Tibial nerve (tissue), 4 donors: Measurements from ENCODE around the gene C3orf33. TPM values are rescaled to one million over a fixed set of nuclear protein-coding genes. Genes with fewer than 3 reads are reported as not detected.

Source experiments
- DNase-seq, 2 donors: peaks; one replicate each; pipeline ENCODE4 v3.0.0-alpha.2; 2019; ENCODE audit warnings: low spot score in 2 of 2
- H3K27ac ChIP-seq, 4 donors: fragments of 200-600 bp; sonication (generic) in 3 of 4; one replicate each; pipeline ENCODE4 v1.5.1; 2017 to 2019; ENCODE audit warnings: mild to moderate bottlenecking in 1 of 4
- H3K27me3 ChIP-seq, 2 donors: fragments of 200-600 bp; sonication (generic) in 1 of 2; one replicate each; pipeline versions ENCODE4 v1.5.1 to v1.6.0; 2017 to 2019
- H3K36me3 ChIP-seq, 3 donors: fragments of 200-600 bp; sonication (generic); one replicate each; pipeline ENCODE4 v1.5.1; 2018 to 2019
- H3K4me1 ChIP-seq, 4 donors: fragments of 200-600 bp; sonication (generic) in 3 of 4; one replicate each; pipeline ENCODE4 v1.5.1; 2017 to 2019
- H3K4me3 ChIP-seq, 4 donors: fragments of 200-600 bp; sonication (generic) in 3 of 4; one replicate each; pipeline ENCODE4 v1.5.1; 2017 to 2019; ENCODE audit warnings: mild to moderate bottlenecking in 1 of 4, moderate library complexity in 1 of 4
- H3K9me3 ChIP-seq, 4 donors: fragments of 200-600 bp; sonication (generic) in 3 of 4; one replicate each; pipeline ENCODE4 v1.5.1; 2017 to 2019
- CTCF ChIP-seq, 5 experiments: fragments of 200-600 bp in 3 of 5; fragments of 450-650 bp in 2 of 5; sonication (generic) in 3 of 5; IDR thresholded peaks; one replicate each; pipeline ENCODE4 v1.5.1; 2016 to 2019; ENCODE audit warnings: antibody characterized with exemption in 5 of 5, mild to moderate bottlenecking in 3 of 5, moderate library complexity in 2 of 5
- EP300 ChIP-seq, 2 donors: sonication (generic); formaldehyde crosslinking; IDR thresholded peaks; one replicate each; pipeline ENCODE4 v1.6.1; 2017; ENCODE audit warnings: antibody characterized with exemption in 2 of 2, mild to moderate bottlenecking in 1 of 2
- POLR2A ChIP-seq, 2 donors: fragments of 450-650 bp; IDR thresholded peaks; one replicate each; pipeline ENCODE4 v1.6.1; 2017; ENCODE audit warnings: antibody characterized with exemption in 2 of 2, mild to moderate bottlenecking in 2 of 2, moderate library complexity in 2 of 2
- WGBS, 2 donors: methylation state at CpG; one replicate each; pipeline ENCODE4 v1.1.5; 2018; 5-methylcytosine and 5-hydroxymethylcytosine counted together
- total RNA-seq, 4 donors: library from RNA; depleted of rRNA; stranded (reverse); fragments of >200 nt; gene quantifications; one replicate each; pipeline ENCODE4 v1.1.0, GENCODE V29; 2016

The C3orf33 gene
- total RNA-seq, 4 donors from 2014 or later, result 1.4 to 5.9 (median 3.4) TPM

GRCh38 chr3:155780291-155780690, 25.8 kb downstream of the C3orf33 start:
- no peak for DNase-seq
- no peak for TF ChIP-seq POLR2A (IDR thresholded peaks at IDR 0.05)
- no peak for TF ChIP-seq EP300 (IDR thresholded peaks at IDR 0.05)
- no peak overlapping the region for H3K27ac ChIP-seq
- H3K4me3 ChIP-seq, result no peak overlapping the region
- H3K27me3 ChIP-seq, result no peaks in the 10 kb centered on the region
- H3K36me3 ChIP-seq, result peaks cover 0 to 53% (median 0%) of the 10 kb centered on the region in 3 donors
- peaks cover 0 to 21% (median 3%) of the 10 kb centered on the region in 4 donors for H3K9me3 ChIP-seq
- no peaks in the 10 kb centered on the region for H3K4me1 ChIP-seq

DNA sequence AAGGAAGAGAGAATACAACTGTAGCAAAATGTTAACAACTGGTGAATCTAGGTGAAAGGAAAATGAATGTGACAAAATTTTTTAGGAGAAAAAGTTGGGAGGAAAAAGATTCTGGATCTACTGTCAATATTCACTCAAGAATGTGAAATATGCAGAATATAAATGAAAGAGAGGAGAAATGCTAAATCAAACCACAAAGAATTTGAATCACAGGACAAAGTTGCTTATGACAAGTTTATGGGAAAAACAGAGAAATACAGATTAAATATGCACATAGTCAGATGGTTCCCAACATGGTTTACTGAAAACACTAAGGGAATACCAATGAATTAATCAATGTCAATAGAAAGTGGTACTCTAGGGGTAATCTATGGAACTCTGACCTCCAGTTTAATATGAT, 27.6 kb downstream of the C3orf33 start:
- H3K9me3 ChIP-seq, result peaks cover 0 to 20% (median 3%) of the 10 kb centered on the region in 4 donors
- no peaks in the 10 kb centered on the region for H3K4me1 ChIP-seq
- TF ChIP-seq EP300 (IDR thresholded peaks at IDR 0.05) (no peak), POLR2A (IDR thresholded peaks at IDR 0.05) (no peak), CTCF (IDR thresholded peaks at IDR 0.05) (no peak)
- H3K27ac ChIP-seq, result no peak overlapping the region
- no peaks in the 10 kb centered on the region for H3K27me3 ChIP-seq
- peaks cover 0 to 58% (median 0%) of the 10 kb centered on the region in 3 donors for H3K36me3 ChIP-seq
- no peak for DNase-seq
- no peak overlapping the region for H3K4me3 ChIP-seq

DNA sequence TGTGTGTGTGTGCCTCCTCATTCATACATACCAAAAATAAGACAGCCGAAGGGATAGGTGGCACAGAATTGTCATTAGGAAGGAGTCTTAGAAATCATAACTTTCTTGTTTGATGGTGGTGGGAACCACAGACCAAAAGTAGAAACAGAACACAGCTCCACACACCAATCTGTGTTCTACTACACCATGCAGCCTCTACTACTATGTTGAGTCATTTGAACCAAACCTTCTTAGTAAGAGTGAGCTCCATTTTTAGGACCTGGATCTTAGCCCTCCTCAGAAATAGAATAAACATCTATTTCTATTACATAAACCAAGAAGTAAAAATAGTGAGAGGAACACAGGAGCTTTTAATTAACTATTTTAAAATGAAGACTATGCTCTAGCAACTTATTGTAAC, 33.3 kb downstream of the C3orf33 start:
- TF ChIP-seq EP300 (IDR thresholded peaks at IDR 0.05) (no peak), CTCF (IDR thresholded peaks at IDR 0.05) (no peak), POLR2A (IDR thresholded peaks at IDR 0.05) (no peak)

GRCh38 chr3:155771126-155771525, 35.0 kb downstream of the C3orf33 start:
- H3K27ac ChIP-seq, result no peak overlapping the region
- H3K36me3 ChIP-seq, result peaks cover 0 to 61% (median 3%) of the 10 kb centered on the region in 3 donors
- H3K4me1 ChIP-seq, result no peaks in the 10 kb centered on the region
- no peaks in the 10 kb centered on the region for H3K27me3 ChIP-seq
- DNase-seq, result no peak
- 97% methylated on average over 6 of the region's 6 CpGs for WGBS, 2 donors
- no peak overlapping the region for H3K4me3 ChIP-seq
- H3K9me3 ChIP-seq, result peaks cover 0 to 7% (median 2%) of the 10 kb centered on the region in 4 donors
- TF ChIP-seq POLR2A (IDR thresholded peaks at IDR 0.05), result no peak
- TF ChIP-seq CTCF (IDR thresholded peaks at IDR 0.05), result no peak
- no peak for TF ChIP-seq EP300 (IDR thresholded peaks at IDR 0.05)

More for the DNA sequence above, 33.3 kb downstream of the C3orf33 start:
- Histone ChIP-seq H3K27ac (no peak overlapping the region), H3K27me3 (no peaks in the 10 kb centered on the region), H3K9me3 (peaks cover 0 to 7% (median 2%) of the 10 kb centered on the region in 4 donors), H3K4me3 (no peak overlapping the region), H3K36me3 (peaks cover 0 to 50% (median 3%) of the 10 kb centered on the region in 3 donors), H3K4me1 (no peaks in the 10 kb centered on the region)
- no peak for DNase-seq
- WGBS, 2 donors, result 94 to 100% methylated on average over 1 of the region's 1 CpG

DNA sequence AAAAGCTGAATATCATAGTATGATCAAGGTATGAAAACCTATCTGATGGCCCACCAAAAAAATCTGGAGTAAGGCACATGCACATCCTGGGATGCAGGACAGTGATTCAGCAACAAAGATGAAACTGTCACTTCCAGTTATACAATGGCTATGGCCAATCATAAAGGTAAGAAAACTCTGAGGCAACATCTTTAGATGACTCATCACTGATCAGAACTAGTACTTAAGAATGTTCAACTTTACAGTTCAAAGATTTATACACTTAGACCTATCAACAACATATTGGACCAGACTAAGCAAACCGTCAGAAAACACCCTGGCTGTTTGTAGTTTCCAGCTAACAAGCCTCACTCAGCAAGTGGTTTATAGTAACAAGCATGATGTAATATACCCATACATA, 39.9 kb downstream of the C3orf33 start:
- 83 to 85% methylated on average over 1 of the region's 1 CpG for WGBS, 2 donors

More for the DNA sequence above, 39.9 kb downstream of the C3orf33 start:
- Histone ChIP-seq H3K27me3 (no peaks in the 10 kb centered on the region), H3K9me3 (peaks cover 0 to 7% (median 2%) of the 10 kb centered on the region in 4 donors), H3K36me3 (peaks cover 0 to 57% (median 2%) of the 10 kb centered on the region in 3 donors), H3K4me3 (no peak overlapping the region), H3K4me1 (no peaks in the 10 kb centered on the region), H3K27ac (no peak overlapping the region)
- no peak for DNase-seq
- TF ChIP-seq EP300 (IDR thresholded peaks at IDR 0.05) (no peak), POLR2A (IDR thresholded peaks at IDR 0.05) (no peak), CTCF (IDR thresholded peaks at IDR 0.05) (no peak)
